ENCODE results near the gene SEC14L1.

The SEC14L1 gene

GRCh38 chr17:77230436-77230830 lies 89.7 kb downstream of the SEC14L1 start:
- H3K9me3 ChIP-seq (ENCODE audit: insufficient read depth, low read length, severe bottlenecking) = no peaks in the 10 kb centered on the region
- H3K79me2 ChIP-seq (ENCODE audit: insufficient read depth, low read length) = no peaks in the 10 kb centered on the region
- H3K9ac ChIP-seq (ENCODE audit: low read depth, low read length) = no peak overlapping the region
- H3K4me1 ChIP-seq (ENCODE audit: insufficient read depth, low read length) = peaks cover 4% of the 10 kb centered on the region; the same call in 1 of the 2 replicates
- no peak overlapping the region for H3K4me3 ChIP-seq (ENCODE audit: low read depth in 1 of 2, low read length in 2 of 2)
- H4K20me1 ChIP-seq (ENCODE audit: insufficient read depth, low read length) = no peaks in the 10 kb centered on the region
- no peak for ATAC-seq (ENCODE audit: insufficient read depth, low read depth)
- no peak overlapping the region for H3K4me2 ChIP-seq (ENCODE audit: insufficient read depth, low read length)
- H3K27me3 ChIP-seq (ENCODE audit: insufficient read depth, low read length, poor library complexity) = no peaks in the 10 kb centered on the region
- no peak overlapping the region for H3K27ac ChIP-seq (ENCODE audit: low read length)
- no peak overlapping the region for H2AFZ ChIP-seq (ENCODE audit: low read depth, low read length)
- TF ChIP-seq CTCF (IDR thresholded peaks at IDR 0.05; ENCODE audit: borderline replicate concordance, extremely low read depth, low read length, poor library complexity, severe bottlenecking) (no peak), EZH2 (IDR thresholded peaks at IDR 0.05; ENCODE audit: borderline replicate concordance, low read depth, low read length, severe bottlenecking) (no peak)
- DNase-seq = no peak
- no peaks in the 10 kb centered on the region for H3K36me3 ChIP-seq (ENCODE audit: insufficient read depth, low read length)

GRCh38 chr17:77231076-77231871 lies 90.5 kb downstream of the SEC14L1 start:
- no peak overlapping the region for H3K4me3 ChIP-seq (ENCODE audit: low read depth in 1 of 2, low read length in 2 of 2)
- no peaks in the 10 kb centered on the region for H3K36me3 ChIP-seq (ENCODE audit: insufficient read depth, low read length)
- no peaks in the 10 kb centered on the region for H3K27me3 ChIP-seq (ENCODE audit: insufficient read depth, low read length, poor library complexity)
- no peak overlapping the region for H3K27ac ChIP-seq (ENCODE audit: low read length)
- TF ChIP-seq CTCF (IDR thresholded peaks at IDR 0.05; ENCODE audit: borderline replicate concordance, extremely low read depth, low read length, poor library complexity, severe bottlenecking) (no peak), EZH2 (IDR thresholded peaks at IDR 0.05; ENCODE audit: borderline replicate concordance, low read depth, low read length, severe bottlenecking) (no peak)
- peaks cover 8% of the 10 kb centered on the region; the same call in 1 of the 2 replicates for H3K4me1 ChIP-seq (ENCODE audit: insufficient read depth, low read length)
- ATAC-seq (ENCODE audit: insufficient read depth, low read depth) (no peak), DNase-seq (no peak)
- no peak overlapping the region for H2AFZ ChIP-seq (ENCODE audit: low read depth, low read length)
- H4K20me1 ChIP-seq (ENCODE audit: insufficient read depth, low read length) = no peaks in the 10 kb centered on the region
- H3K9ac ChIP-seq (ENCODE audit: low read depth, low read length) = no peak overlapping the region
- H3K9me3 ChIP-seq (ENCODE audit: insufficient read depth, low read length, severe bottlenecking) = no peaks in the 10 kb centered on the region
- no peak overlapping the region for H3K4me2 ChIP-seq (ENCODE audit: insufficient read depth, low read length)
- no peaks in the 10 kb centered on the region for H3K79me2 ChIP-seq (ENCODE audit: insufficient read depth, low read length)

- no peaks in the 10 kb centered on the region for H3K36me3 ChIP-seq (ENCODE audit: insufficient read depth, low read length)
- H3K4me3 ChIP-seq (ENCODE audit: low read depth in 1 of 2, low read length in 2 of 2) = no peak overlapping the region
- DNase-seq (no peak), ATAC-seq (ENCODE audit: insufficient read depth, low read depth) (no peak)
- H3K27me3 ChIP-seq (ENCODE audit: insufficient read depth, low read length, poor library complexity) = no peaks in the 10 kb centered on the region
- peaks cover 8% of the 10 kb centered on the region; the same call in 1 of the 2 replicates for H3K4me1 ChIP-seq (ENCODE audit: insufficient read depth, low read length)
- TF ChIP-seq CTCF (IDR thresholded peaks at IDR 0.05; ENCODE audit: borderline replicate concordance, extremely low read depth, low read length, poor library complexity, severe bottlenecking) = no peak
- TF ChIP-seq EZH2 (IDR thresholded peaks at IDR 0.05; ENCODE audit: borderline replicate concordance, low read depth, low read length, severe bottlenecking) = no peak
- no peak overlapping the region for H3K27ac ChIP-seq (ENCODE audit: low read length)
- H4K20me1 ChIP-seq (ENCODE audit: insufficient read depth, low read length) = no peaks in the 10 kb centered on the region
- H2AFZ ChIP-seq (ENCODE audit: low read depth, low read length) = no peak overlapping the region
- H3K4me2 ChIP-seq (ENCODE audit: insufficient read depth, low read length) = no peak overlapping the region
- H3K79me2 ChIP-seq (ENCODE audit: insufficient read depth, low read length) = no peaks in the 10 kb centered on the region
- H3K9ac ChIP-seq (ENCODE audit: low read depth, low read length) = no peak overlapping the region
- H3K9me3 ChIP-seq (ENCODE audit: insufficient read depth, low read length, severe bottlenecking) = no peaks in the 10 kb centered on the region
Measured at GRCh38 chr17:77233127-77233526, 92.4 kb downstream of the SEC14L1 start.
